ENCODE results near the gene LPGAT1. TPM values are rescaled to one million over a fixed set of nuclear protein-coding genes. Genes with fewer than 3 reads are reported as not detected.

Gene LPGAT1
- total and polyA plus RNA-seq, 2 of the 13 experiments (the other 11 are each of a cell fraction or from before 2014, with no cell fraction given) = 12.1 to 48.3 TPM

- TF ChIP-seq ARID5B (CRISPR knock-in tag; IDR thresholded peaks at IDR 0.05) = peak; percentile 74
- no peak for TF ChIP-seq CERS6 (CRISPR knock-in tag; IDR thresholded peaks at IDR 0.05)
- no peak for TF ChIP-seq ESRRA (CRISPR knock-in tag; IDR thresholded peaks at IDR 0.05; ENCODE audit: low read depth)
- TF ChIP-seq ZNF746 (CRISPR knock-in tag; IDR thresholded peaks at IDR 0.05) = no peak
- TF ChIP-seq ZSCAN25 (CRISPR knock-in tag; IDR thresholded peaks at IDR 0.05) = peak; percentile 90
- peak; percentile 70; the same call in 1 of the 2 replicates for TF ChIP-seq MIER3 (CRISPR knock-in tag; IDR thresholded peaks at IDR 0.05; ENCODE audit: borderline replicate concordance)
- TF ChIP-seq, protein P1, sequence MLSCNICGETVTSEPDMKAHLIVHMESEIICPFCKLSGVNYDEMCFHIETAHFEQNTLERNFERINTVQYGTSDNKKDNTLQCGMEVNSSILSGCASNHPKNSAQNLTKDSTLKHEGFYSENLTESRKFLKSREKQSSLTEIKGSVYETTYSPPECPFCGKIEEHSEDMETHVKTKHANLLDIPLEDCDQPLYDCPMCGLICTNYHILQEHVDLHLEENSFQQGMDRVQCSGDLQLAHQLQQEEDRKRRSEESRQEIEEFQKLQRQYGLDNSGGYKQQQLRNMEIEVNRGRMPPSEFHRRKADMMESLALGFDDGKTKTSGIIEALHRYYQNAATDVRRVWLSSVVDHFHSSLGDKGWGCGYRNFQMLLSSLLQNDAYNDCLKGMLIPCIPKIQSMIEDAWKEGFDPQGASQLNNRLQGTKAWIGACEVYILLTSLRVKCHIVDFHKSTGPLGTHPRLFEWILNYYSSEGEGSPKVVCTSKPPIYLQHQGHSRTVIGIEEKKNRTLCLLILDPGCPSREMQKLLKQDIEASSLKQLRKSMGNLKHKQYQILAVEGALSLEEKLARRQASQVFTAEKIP (CRISPR knock-in tag; IDR thresholded peaks at IDR 0.05; ENCODE audit: borderline replicate concordance) = no peak
- no peak for TF ChIP-seq ZNF615 (CRISPR knock-in tag; IDR thresholded peaks at IDR 0.05; ENCODE audit: borderline replicate concordance)
- no peak for TF ChIP-seq ZNF142 (CRISPR knock-in tag; IDR thresholded peaks at IDR 0.05)
- TF ChIP-seq CREM (IDR thresholded peaks at IDR 0.05) = no peak
- TF ChIP-seq CREM (CRISPR knock-in tag; IDR thresholded peaks at IDR 0.05) = no peak
- TF ChIP-seq DNMT1 (CRISPR knock-in tag; IDR thresholded peaks at IDR 0.05) = no peak
- no peak for TF ChIP-seq NR2F6 (IDR thresholded peaks at IDR 0.05)
- peak; percentile 51 for TF ChIP-seq NR2F6 (CRISPR knock-in tag; IDR thresholded peaks at IDR 0.05)
- TF ChIP-seq KDM5B (CRISPR knock-in tag; IDR thresholded peaks at IDR 0.05; ENCODE audit: borderline replicate concordance) = no peak
- TF ChIP-seq ZNF768 (CRISPR knock-in tag; IDR thresholded peaks at IDR 0.05) = peak; percentile 61; the same call in 1 of the 2 replicates
- TF ChIP-seq ZNF430 (CRISPR knock-in tag; IDR thresholded peaks at IDR 0.05) = no peak
These were observed 132.2 kb downstream of the LPGAT1 start (continued) for GRCh38 chr1:211698161-211699026.

Measured in HepG2 (cell line).